SH-SY5Y (cell line): ENCODE measurements around the gene IL23R.

Source experiments
- GATA2 ChIP-seq: IDR thresholded peaks from 2 replicates; pipeline ENCODE4 v1.6.1; 2011; ENCODE audit warnings: mild to moderate bottlenecking, low read depth, low read length
- GATA3 ChIP-seq: IDR thresholded peaks from 2 replicates; pipeline ENCODE4 v1.6.1; 2011; ENCODE audit warnings: low read depth, mild to moderate bottlenecking, low read length, moderate library complexity

DNA sequence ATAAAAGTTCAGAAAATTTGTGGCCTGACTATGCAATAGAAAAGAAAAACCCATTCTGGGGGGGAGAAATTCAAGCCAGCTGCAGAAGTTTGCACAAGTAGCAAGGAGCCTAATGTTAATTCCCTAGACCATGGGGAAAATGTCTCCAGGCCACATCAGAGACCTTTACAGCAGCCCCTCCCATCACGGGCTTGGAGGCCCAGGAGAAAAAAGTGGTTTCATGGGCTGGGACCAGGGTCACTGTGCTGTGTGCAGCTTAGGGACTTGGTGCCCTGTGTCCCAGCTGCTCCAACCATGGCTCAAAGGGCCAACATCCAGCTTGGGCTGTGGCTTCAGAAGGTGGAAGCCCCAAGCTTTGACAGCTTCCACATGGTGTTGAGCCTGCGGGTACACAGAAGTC, 42.0 kb downstream of the IL23R start:
- TF ChIP-seq GATA2 (no peak), GATA3 (no peak)
